Upper lobe of right lung (tissue), 1 donor: ENCODE results near the gene UBE2D2. TPM values are rescaled to one million over a fixed set of nuclear protein-coding genes. Genes with fewer than 3 reads are reported as not detected.
"Not testable (repeated sequence)": the region's sequence is repeated elsewhere in the genome, so short reads cannot be mapped to it uniquely, and the experiment has no call there.

Experiments used
- ATAC-seq: fragments of 200-7000 bp; cut with Tn5 transposase; one replicate; pipeline ENCODE4 v1.9.1; 2020; ENCODE audit warnings: mild to moderate bottlenecking, moderate library complexity
- DNase-seq: peaks from one replicate; pipeline ENCODE4 v3.0.0-alpha.2; 2020
- H3K27ac ChIP-seq: fragments of 200-600 bp; one replicate; pipeline ENCODE4 v1.8.0; 2022
- H3K27me3 ChIP-seq: fragments of 200-600 bp; one replicate; pipeline ENCODE4 v1.8.0; 2022; ENCODE audit warnings: mild to moderate bottlenecking
- H3K36me3 ChIP-seq: fragments of 200-600 bp; one replicate; pipeline ENCODE4 v1.8.0; 2022
- H3K4me1 ChIP-seq: fragments of 200-600 bp; one replicate; pipeline ENCODE4 v1.8.0; 2022
- H3K4me3 ChIP-seq: fragments of 200-600 bp; one replicate; pipeline ENCODE4 v1.8.0; 2022; ENCODE audit warnings: mild to moderate bottlenecking
- H3K9me3 ChIP-seq: fragments of 200-600 bp; one replicate; pipeline ENCODE4 v1.8.0; 2022
- intact Hi-C: fragments of 100-400 bp; cut with DNase I; formaldehyde crosslinking; loops from one replicate; pipeline ENCODE4 v1.11.0; 2022
- total RNA-seq: library from RNA; stranded (reverse); fragmentation: NEBNext Ultra II Directional; extraction: Animal tissue kit (Norgen Biotek cat#: 25700); gene quantifications from one replicate; pipeline ENCODE4 v1.2.1, GENCODE V29; 2021
- TF ChIP-seq, protein P1 (sequence below): fragments of 200-600 bp; IDR thresholded peaks from one replicate; pipeline ENCODE4 v1.8.0; 2022; ENCODE audit warnings: antibody characterized with exemption
- donor health status: DM: no; HTN: yes; CAD: no; lungs with severe emphysema.

The UBE2D2 gene
- total RNA-seq, 1 donor from 2014 or later = 95.9 TPM

DNA sequence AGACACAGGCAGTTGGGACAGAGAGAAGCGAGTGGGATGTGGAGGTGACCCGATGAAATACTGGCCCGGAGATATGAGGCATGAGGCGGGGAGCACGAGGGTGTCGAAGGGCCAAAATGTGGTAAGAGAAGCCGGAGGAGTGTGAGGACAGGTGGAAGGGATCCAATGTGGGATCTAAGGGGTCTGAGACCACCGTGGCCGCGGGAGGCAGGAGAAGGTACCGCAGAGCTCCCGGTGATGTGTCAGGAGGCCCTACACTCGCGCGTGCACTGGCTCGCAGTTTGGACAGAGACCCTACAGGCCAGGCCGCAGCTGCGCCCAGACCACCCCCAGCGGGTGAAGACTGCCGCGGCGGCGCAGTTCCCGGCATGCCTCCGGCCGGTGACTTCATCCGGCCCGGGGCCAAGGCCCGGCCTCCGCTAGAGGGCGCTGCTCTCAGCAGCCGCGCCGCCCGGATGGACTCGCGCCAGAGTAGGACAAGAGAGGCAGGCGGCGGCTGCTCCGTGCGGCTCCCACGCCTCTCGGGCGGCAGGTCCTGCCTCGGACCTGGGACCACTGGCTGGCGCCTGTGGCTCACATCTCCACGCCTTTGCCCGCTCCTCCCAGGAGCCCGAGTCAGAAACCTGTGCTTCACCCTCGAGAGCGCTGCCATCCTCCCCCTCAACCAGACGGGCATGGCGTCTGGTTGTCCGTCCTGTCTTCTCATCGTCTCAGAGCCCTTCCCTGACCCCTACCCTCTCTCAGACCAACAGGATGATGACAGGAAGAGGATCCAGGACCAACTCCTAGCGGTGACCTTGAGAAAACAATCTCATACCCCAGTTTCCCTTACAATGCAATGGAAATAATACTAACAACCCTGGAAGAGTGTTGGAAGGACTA lies 43.2 kb upstream of the UBE2D2 start:
- DNase-seq = peak; percentile 96
- peak overlapping the region; percentile 67 for H3K4me3 ChIP-seq
- TF ChIP-seq, protein P1, sequence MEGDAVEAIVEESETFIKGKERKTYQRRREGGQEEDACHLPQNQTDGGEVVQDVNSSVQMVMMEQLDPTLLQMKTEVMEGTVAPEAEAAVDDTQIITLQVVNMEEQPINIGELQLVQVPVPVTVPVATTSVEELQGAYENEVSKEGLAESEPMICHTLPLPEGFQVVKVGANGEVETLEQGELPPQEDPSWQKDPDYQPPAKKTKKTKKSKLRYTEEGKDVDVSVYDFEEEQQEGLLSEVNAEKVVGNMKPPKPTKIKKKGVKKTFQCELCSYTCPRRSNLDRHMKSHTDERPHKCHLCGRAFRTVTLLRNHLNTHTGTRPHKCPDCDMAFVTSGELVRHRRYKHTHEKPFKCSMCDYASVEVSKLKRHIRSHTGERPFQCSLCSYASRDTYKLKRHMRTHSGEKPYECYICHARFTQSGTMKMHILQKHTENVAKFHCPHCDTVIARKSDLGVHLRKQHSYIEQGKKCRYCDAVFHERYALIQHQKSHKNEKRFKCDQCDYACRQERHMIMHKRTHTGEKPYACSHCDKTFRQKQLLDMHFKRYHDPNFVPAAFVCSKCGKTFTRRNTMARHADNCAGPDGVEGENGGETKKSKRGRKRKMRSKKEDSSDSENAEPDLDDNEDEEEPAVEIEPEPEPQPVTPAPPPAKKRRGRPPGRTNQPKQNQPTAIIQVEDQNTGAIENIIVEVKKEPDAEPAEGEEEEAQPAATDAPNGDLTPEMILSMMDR = peak; percentile 99
- H3K4me1 ChIP-seq = peaks cover 11% of the 10 kb centered on the region
- no peaks in the 10 kb centered on the region for H3K9me3 ChIP-seq
- intact Hi-C loops = no loop called here
- H3K27me3 ChIP-seq = no peaks in the 10 kb centered on the region
- H3K36me3 ChIP-seq = no peaks in the 10 kb centered on the region
- ATAC-seq = peak; percentile 96
- H3K27ac ChIP-seq = peak overlapping the region; percentile 89

DNA sequence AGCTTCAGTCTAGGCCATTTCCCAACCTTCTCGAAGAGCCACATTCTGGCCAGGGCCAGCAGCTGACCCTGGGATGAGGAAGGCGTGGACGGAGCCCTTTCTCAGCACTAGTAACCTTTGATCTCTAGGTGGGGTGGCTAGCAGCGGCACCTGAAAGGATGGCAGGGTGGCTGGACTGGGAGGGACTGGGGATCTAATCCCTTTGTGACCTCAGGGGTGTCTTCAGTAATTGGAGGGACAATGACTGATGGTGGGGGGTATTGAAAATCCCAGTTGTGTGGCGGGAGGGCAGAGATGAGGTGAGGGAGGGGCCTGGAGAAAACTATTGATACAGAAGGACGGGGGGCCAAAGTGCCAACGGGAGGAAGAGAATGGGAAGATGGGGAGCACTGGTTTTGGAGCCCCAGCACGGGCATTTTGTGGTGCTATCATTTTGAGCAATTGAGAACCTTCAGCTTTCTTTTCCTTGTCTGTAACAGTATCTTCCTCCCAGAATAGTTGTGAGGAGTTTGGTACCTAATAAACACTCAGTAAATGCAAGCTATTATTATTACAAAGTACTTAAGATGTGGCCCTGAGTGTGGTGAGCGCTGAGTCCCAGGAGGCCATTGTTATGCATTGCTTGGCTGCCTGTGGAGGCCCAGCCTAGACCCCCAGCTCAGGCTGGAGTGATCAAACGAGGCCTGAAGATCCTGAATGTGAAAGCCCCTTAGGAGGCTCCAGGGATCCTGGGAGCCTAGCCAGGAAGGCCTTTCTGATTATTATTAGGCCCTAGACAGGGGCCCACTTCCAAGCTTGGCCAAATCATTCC lies 37.3 kb upstream of the UBE2D2 start:
- Histone ChIP-seq H3K27ac (no peak overlapping the region), H3K4me1 (no peaks in the 10 kb centered on the region), H3K4me3 (no peak overlapping the region), H3K27me3 (no peaks in the 10 kb centered on the region), H3K36me3 (no peaks in the 10 kb centered on the region), H3K9me3 (no peaks in the 10 kb centered on the region)
- ATAC-seq (no peak), DNase-seq (no peak)
- TF ChIP-seq, protein P1 = no peak
- intact Hi-C loops = no loop called here

DNA sequence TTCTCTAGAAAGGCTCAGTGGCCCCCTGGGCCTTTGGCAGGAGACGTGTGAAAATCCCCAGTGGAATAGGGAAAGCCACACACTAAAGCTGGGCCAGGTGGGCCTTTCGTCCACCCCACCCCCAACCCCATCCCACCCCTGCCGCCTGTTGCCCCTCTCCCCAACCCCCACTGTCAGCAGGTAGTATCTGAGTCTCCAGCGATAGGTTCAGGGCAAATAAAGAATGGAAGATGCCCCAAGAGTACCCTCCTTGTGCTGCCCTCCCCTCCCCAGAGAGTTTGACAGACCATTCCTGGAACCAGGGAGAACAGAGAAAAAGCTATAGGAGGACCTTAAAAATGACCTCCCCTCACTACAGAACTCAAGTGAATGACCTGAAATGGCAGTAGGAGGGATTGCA lies 36.7 kb upstream of the UBE2D2 start:
- ATAC-seq (no peak), DNase-seq (no peak)
- no peaks in the 10 kb centered on the region for H3K9me3 ChIP-seq
- no peak overlapping the region for H3K27ac ChIP-seq
- intact Hi-C loops = no loop called here
- TF ChIP-seq, protein P1 = no peak
- no peaks in the 10 kb centered on the region for H3K27me3 ChIP-seq
- H3K4me3 ChIP-seq = no peak overlapping the region
- no peaks in the 10 kb centered on the region for H3K4me1 ChIP-seq
- no peaks in the 10 kb centered on the region for H3K36me3 ChIP-seq

DNA sequence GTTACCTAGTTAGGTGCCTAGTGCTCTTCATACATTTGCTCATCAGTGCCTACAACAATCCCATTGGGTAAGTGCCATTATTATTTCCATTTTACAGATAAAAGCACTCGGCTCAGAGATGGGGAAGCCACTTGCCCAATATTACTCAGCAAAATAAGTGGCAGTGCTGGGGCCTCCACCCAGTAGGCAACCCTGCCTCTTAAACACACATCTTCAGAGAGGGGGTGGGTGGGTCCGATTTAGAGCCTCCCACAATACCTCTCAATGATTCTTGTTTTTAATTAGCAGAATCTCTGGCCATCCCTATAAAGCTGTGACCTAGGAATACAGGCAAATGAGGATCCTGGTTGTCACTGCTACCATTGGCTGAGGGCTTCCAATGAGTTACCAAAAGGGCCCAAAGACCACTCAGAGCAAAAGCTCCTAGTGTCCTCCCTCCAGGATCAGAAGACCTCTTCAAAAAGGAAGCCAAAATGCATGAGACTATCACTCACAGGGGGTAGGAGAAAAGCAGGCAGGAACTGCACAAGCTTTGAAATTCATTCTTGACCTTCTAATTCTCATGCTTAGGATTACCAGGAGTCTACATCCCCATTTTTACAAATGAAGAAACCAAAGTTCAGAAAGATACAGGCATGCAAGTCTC lies 36.1 kb upstream of the UBE2D2 start:
- no peaks in the 10 kb centered on the region for H3K9me3 ChIP-seq
- ATAC-seq = no peak
- no peaks in the 10 kb centered on the region for H3K36me3 ChIP-seq
- H3K27me3 ChIP-seq = no peaks in the 10 kb centered on the region
- H3K4me3 ChIP-seq = no peak overlapping the region
- intact Hi-C loops = no loop called here
- TF ChIP-seq, protein P1 = no peak
- H3K4me1 ChIP-seq = no peaks in the 10 kb centered on the region
- H3K27ac ChIP-seq = no peak overlapping the region
- no peak for DNase-seq

DNA sequence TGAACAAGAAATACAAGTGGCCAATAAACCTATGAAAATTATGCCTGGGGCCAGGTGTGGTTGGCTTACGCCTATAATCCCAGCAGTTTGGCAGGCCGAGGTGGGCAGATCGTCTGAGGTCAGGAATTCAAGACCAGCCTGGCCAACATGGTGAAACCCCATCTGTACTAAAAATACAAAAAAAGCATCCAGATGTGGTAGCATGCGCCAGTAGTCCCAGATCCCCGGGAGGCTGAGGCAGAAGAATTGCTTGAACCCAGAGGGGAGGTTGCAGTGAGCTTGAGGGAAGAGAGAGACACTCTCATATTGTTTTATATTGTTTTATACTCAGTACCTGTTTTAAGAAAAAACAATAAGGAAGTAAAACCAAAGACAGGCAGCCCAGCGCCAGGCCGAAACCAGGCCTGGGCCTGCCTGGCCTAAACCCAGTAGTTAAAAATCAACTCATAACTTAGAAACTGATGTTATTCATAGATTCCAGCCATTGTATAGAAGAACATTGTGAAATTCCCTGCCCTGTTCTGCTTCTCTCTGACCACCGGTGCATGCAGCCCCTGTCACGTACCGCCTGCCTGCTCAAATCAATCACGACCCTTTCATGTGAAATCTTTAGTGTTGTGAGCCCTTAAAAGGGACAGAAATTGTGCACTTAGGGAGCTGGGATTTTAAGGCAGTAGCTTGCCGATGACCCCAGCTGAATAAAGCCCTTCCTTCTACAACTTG lies 35.4 kb upstream of the UBE2D2 start:
- H3K4me3 ChIP-seq, H3K36me3 ChIP-seq, ATAC-seq, H3K4me1 ChIP-seq, intact Hi-C loops, H3K9me3 ChIP-seq, H3K27me3 ChIP-seq, DNase-seq, H3K27ac ChIP-seq: not testable (repeated sequence)

DNA sequence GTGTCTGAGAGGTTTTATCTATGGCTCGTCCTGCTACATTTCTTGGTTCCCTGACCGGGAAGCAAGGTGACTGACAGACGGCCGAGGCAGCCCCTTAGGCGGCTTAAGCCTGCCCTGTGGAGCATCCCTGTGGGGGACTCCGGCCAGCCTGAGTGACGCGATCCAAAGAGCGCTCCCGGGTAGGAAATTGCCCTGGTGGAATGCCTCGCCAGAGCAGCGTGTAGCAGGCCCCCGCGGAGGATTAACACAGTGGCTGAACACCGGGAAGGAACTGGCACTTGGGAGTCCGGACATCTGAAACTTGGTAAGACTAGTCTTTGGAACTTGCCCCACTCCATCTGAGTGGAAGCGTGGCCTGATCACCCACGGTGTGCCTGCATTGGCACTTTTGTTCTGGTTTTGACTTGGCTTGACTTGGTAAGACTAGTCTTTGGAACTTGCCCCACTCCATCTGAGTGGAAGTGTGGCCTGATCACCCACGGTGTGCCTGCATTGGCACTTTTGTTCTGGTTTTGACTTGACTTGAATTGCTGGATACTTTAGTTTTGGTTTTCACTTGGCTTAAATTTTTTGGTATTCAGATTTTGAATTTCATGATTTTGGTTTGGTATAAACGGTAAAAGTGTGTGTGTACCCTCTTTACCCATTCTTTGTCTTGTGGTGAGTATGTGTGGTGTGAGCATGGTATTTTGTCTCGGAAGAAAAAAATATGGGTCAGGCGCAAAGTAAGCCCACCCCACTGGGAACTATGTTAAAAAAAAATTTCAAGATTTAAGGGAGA lies 34.6 kb upstream of the UBE2D2 start:
- H3K27ac ChIP-seq, H3K36me3 ChIP-seq, H3K27me3 ChIP-seq, ATAC-seq, H3K4me3 ChIP-seq, DNase-seq, H3K9me3 ChIP-seq, intact Hi-C loops, H3K4me1 ChIP-seq: not testable (repeated sequence)

DNA sequence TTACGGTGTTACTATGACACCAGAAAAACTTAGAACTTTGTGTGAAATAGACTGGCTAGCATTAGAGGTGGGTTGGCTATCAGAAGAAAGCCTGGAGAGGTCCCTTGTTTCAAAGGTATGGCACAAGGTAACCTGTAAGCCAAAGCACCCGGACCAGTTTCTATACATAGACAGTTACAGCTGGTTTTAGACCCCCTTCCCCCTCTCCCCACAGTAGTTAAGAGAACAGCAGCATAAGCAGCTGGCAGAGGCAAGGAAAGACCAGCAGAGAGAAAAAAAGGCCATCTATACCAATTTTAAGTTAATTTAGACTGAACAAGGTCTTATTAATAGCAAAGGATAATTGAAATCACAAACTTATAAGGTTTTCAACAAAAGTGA lies 34.1 kb upstream of the UBE2D2 start:
- H3K4me1 ChIP-seq, H3K27me3 ChIP-seq, ATAC-seq, H3K36me3 ChIP-seq, H3K9me3 ChIP-seq, H3K4me3 ChIP-seq, intact Hi-C loops, H3K27ac ChIP-seq, DNase-seq: not testable (repeated sequence)

DNA sequence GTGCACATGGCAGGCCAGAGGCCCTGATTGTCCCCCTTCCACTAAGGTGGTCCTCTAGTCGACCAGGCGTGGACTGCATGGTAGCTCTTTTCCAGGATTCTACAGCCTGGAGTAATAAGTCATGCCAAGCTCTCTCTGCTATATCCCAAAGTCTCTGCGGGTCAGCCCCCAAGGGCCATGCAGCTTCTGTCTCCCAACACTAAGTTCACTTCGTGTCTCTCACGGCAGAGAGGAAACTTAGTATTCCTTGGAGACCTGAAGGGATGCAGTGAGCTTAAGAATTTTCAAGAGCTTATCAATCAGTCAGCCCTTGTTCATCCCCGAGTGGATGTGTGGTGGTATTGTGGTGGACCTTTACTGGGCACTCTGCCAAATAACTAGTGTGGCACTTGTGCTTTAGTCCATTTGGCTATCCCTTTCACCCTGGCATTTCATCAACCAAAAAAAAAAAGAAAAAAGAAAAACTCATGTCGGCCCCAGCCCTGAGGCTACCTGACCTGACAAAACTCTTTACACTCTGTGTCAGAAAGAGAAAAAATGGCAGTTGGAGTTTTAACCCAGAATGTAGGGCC lies 33.2 kb upstream of the UBE2D2 start:
- DNase-seq, H3K4me1 ChIP-seq, H3K27ac ChIP-seq, intact Hi-C loops, H3K4me3 ChIP-seq, ATAC-seq, H3K9me3 ChIP-seq, H3K36me3 ChIP-seq, H3K27me3 ChIP-seq: not testable (repeated sequence)
